DMS153 treated with DMSO at 0.1 percent for 48 hours (cell line): ENCODE results near the gene FAU.
"Not testable (repeated sequence)": the region's sequence is repeated elsewhere in the genome, so short reads cannot be mapped to it uniquely, and the experiment has no call there.

Experiments
- DNase-seq: peaks from one replicate; lab custom pipeline; 2025; ENCODE audit not compliant: unreplicated experiment; lab: John Stamatoyannopoulos, UW

FAU gene

DNA sequence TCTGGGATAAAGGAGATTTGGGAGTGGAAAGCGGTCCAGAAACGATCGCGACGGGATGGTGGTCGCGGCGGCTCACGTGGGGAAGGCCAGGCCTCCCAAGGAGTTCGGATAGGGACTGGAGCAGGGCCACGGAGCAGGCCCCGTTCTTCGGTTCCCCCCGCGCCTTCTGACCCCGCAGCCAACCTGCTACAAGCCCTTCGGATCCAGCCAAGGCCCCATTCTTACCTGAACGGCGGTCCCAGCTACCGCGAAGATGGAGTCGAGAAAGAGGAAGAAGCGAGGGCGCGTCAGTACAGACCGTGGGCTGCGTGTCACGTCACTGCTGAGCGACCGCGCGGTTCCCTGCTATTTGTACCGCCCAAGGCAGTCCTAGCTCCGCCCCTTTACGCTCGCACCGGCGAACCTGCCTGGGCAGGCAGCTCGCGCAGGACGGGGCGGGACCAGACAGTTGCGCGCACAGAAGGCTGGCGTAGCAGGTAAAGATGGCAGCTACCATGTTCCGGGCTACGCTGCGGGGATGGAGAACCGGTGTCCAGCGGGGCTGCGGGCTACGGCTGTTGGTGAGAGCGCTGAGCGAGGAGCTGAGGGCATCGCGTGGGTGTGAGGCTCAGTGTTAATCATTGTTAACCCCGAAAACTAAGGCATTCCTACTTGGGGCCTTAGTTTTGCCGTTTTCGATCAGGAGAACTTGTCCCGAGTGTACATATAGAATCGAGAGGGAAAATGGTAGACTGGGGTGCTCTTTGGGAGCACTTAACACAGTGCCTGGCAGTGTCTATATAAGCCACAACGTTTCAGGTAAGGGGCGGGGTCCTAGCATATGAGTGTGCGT lies at the start of gene FAU, which contains the start of gene MRPL49:
Gene FAU (minus strand): TSS at position 270 of the 832 bp plus-strand sequence. CDS start 321 bp downstream, outside the sequence.
Gene MRPL49 (plus strand): TSS at position 457 of the 832 bp plus-strand sequence. CDS start 26 bp downstream, at position 483.
- peak; percentile 98 for DNase-seq

DNA sequence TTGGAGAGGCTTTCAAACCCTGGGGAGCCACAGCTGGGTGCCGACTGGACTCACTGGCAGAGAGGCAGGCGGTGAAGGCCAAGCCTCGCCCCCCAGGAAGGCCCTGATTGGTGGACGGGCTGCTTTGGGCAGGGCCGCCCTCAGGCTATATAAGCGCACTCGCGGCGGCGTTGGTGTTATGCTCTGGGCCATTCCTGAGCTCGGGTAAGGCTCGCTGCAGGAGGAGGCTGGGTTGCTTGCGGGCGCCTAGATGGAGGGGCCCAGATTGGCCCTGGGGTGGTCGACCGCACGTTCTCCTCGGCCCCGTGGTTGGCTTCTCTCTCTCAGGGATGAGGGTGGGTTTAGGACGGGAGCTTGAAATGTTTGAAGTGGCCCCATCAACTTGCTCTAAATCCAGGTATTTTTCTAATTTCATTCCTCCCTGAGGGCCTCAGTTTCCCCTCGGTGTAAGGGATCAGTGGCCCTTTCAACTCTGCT lies 48.2 kb upstream of the FAU start, which contains the start of gene SPDYC:
Gene SPDYC (plus strand): TSS at position 176 of the 477 bp plus-strand sequence. CDS start 1,125 bp downstream, outside the sequence.
- DNase-seq: no peak

DNA sequence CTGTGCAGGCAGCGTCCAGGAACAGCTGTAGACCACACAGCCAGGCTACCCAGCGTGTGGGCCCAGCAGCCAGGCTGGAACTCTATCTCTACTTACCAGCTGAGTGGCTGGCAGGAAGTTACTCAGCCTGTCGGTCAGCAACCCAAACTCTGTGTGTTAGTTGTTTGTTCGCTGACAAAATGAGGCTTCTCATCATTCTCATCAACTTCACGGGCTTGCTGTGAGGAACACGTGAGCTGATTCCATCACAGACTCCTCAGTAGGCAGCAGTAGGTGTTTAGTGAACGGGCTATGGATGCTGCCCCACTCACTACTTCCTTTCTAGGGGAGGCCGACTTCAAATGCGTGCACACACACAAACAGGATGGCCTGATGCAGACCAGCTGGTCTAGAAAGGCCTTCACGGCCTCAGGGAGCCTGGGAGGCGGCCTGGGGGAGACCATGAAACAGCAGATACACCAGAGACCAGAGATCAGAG lies 47.3 kb upstream of the FAU start:
- no peak for DNase-seq

- DNase-seq: no peak
These were observed 45.7 kb upstream of the FAU start for GRCh38 chr11:65167656-65168055.

GRCh38 chr11:65166893-65167292 lies 45.0 kb upstream of the FAU start:
- DNase-seq: no peak

DNA sequence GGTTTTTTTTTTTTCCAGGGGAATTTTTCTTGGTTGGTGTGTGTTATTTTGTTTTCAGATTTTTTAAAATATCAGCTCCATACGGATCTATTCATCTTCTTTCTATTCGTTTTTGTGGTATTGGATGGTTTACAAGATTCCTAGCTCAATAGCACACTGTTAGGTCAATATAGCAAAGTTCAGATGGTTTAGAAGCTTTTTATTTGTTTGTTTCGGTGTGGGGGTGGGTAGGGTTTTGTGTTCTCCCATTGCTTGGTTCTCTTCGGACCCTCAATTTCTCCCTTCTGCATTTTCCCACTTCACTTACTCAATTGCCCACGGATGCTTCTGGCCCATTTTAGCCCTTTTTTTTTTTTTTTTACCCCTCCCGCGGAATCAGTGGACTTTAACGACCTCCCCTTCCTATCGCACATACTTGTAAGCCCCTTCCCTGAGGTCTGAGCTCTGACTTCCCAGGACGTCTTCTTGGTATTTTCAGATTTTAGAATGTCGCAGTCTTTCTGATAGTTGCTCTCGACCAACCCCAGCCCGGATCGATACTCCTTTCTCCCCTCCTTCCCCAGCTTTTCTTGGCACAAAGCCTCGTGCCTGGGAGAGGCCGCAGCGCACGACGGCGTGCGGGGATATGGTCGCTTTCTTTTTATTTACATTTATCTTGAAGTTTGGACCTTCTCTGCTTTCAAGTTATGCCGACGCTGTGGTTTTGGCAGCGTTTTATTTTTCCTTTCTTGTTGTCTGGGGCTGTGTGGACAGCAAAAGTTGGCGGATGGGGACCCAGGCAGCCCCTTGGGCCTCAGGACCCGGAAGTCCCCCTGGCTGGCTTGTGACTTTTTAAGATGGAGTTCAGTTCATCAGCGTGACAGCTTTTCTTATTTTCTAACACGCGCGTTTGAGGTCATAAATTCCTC lies 43.7 kb upstream of the FAU start:
- DNase-seq: peak; percentile 10

- no peak for DNase-seq
These were observed 41.8 kb upstream of the FAU start for GRCh38 chr11:65163684-65164083.

DNA sequence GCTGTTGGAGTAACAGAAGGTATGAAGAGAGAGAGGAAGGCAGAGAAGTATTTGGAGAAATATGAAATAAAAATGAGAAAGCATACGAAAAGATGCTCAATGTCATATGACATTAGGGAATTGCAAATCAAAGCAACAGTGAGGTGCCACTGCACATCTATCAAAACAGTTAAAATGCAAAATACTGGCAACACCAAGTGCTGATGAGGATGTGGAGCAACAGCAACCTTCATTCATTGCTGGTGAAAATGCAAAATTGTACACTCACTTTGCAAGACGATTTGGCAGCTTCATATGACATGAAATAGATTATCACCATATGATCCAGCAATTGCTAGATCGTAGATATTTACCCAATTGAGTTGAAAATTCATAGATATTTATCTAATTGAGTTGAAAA lies 38.7 kb upstream of the FAU start:
- DNase-seq: no peak

GRCh38 chr11:65159012-65159411 lies 37.1 kb upstream of the FAU start:
- DNase-seq: no peak

GRCh38 chr11:65157336-65157735 lies 35.4 kb upstream of the FAU start:
- DNase-seq: no peak

GRCh38 chr11:65156926-65157325 lies 35.0 kb upstream of the FAU start:
- no peak for DNase-seq

DNA sequence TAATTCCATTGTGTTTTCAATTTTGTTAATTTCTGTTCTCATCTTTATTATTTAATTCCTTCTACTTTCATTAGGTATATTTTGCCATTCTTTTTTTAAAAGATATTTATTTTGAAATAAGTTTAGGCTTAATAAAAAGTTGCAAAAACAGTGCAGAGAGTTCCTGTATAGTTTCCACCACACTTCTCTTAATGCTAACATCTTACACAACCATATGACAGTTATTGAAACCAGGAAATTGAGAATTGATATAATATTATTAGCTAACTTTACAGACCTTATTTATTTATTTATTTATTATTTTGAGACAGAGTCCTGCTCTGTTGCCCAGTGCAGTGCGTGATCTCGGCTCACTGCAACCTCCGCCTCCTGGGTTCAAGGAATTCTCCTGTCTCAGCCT lies 34.3 kb upstream of the FAU start:
- DNase-seq: no peak

GRCh38 chr11:65152122-65152521 lies 30.2 kb upstream of the FAU start:
- no peak for DNase-seq

- DNase-seq: no peak
These were observed 29.5 kb upstream of the FAU start for GRCh38 chr11:65151331-65151899.

- DNase-seq: peak; percentile 64
These were observed 28.8 kb upstream of the FAU start for GRCh38 chr11:65150509-65151299.

GRCh38 chr11:65150131-65150508 lies 28.2 kb upstream of the FAU start:
- not testable (repeated sequence) for DNase-seq

DNA sequence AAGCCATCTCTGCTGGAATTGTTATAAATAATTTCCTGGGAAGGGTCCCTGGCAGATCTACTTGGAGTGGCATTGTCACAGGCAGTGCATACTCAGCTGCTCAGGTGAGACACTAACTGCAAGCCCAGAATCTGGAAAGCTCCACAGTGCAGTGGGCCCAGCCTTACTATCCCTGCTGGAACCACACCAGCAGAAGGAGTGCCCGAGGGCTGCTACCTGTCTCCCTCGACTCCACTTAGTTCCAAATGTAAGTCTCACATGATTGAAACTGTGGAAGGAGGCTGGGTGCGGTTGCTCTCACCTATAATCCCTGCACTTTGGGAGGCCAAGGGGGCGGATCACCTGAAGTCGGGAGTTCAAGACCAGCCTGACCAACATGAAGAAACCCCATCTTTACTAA lies 26.7 kb upstream of the FAU start:
- no peak for DNase-seq

DNA sequence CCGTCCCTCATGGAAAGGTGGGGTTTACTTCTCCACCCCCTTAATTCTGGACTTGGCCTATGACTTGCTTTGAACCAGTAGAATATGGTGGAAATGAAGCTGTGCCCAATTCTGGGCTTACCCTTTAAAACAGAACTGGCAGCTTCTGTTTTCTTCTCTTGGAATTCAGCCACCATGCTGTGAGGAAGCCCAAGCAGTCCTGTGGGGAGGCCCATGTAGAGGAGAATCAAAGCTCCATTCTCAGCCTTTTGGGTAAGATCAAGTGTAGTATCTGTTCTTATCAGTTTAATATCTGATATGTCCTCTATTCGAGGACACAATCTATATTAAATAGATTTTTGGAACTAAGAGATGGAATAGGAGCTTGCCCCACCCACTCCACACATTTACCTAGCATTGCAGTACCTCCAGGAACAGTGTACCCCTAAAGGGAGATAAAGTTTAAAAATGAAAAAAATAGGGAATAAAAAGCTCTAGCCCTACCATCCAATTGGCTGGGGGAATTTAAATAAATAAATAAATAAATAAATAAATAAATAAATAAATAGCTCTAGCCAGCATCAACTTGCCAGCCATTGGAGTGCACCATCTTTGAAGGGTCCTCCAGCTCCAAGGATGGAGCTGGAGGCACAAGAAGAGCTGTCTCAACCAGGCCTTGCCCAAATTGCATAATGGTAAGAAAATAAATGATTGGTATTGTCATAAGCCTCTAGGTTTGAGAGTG lies 25.6 kb upstream of the FAU start:
- DNase-seq: no peak

GRCh38 chr11:65141896-65142494 lies 20.1 kb upstream of the FAU start:
- no peak for DNase-seq
